LNCAP (cell line): Measurements from ENCODE around the gene DNPEP.
A peak's percentile ranks its signal among the peaks of the same experiment; 100 is the strongest.

Experiments used
- TF ChIP-seq, protein P1 (sequence below): fragments of 450-650 bp; IDR thresholded peaks from 2 replicates; pipeline ENCODE4 v1.5.1; 2017; ENCODE audit warnings: mild to moderate bottlenecking

The DNPEP gene

DNA sequence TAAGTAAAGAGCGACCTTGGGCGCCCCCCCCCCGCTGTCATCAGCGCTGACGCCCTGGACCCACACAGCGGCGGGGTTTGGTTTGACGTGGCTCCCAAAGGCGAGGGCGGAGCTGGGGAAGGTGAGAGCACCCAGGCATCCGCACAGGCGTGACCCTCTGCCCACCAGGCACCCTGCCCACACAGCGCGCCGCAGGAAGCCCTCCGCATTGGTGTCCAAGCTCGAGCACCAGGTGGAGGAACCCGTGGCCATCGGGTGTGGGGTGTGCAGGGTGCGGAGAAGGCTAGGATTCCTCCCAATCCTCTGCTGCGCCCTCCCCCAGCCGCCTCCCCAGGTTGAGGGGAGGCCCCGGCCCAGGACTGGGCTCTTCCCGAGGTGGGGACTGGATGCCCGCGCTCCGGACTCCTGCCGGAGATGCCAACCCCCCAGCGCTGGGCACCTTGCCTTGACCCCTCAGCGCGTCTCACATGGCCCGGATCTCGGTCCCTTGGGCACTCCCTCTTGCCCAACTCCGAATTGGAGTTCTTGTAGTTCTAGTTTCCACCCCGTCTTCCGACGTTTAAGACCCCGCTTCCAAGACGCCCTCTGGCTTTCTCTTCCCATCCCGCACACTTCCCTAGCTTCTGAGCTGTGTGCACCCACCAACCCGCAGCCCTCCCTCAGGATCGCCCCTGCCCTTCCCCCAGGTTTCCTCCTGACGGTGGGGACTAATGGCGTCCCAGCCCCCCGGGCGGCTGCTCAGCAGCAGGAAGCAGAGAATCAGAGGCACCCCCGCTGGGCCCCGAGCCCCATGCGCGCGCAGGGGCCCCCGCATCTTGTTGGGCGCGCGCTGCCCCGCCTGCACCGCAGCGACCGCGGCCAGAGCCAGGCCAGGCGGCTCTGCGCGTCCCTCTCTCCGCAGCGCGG is 29.3 kb downstream of the DNPEP start:
- TF ChIP-seq, protein P1, sequence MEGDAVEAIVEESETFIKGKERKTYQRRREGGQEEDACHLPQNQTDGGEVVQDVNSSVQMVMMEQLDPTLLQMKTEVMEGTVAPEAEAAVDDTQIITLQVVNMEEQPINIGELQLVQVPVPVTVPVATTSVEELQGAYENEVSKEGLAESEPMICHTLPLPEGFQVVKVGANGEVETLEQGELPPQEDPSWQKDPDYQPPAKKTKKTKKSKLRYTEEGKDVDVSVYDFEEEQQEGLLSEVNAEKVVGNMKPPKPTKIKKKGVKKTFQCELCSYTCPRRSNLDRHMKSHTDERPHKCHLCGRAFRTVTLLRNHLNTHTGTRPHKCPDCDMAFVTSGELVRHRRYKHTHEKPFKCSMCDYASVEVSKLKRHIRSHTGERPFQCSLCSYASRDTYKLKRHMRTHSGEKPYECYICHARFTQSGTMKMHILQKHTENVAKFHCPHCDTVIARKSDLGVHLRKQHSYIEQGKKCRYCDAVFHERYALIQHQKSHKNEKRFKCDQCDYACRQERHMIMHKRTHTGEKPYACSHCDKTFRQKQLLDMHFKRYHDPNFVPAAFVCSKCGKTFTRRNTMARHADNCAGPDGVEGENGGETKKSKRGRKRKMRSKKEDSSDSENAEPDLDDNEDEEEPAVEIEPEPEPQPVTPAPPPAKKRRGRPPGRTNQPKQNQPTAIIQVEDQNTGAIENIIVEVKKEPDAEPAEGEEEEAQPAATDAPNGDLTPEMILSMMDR, result no peak

DNA sequence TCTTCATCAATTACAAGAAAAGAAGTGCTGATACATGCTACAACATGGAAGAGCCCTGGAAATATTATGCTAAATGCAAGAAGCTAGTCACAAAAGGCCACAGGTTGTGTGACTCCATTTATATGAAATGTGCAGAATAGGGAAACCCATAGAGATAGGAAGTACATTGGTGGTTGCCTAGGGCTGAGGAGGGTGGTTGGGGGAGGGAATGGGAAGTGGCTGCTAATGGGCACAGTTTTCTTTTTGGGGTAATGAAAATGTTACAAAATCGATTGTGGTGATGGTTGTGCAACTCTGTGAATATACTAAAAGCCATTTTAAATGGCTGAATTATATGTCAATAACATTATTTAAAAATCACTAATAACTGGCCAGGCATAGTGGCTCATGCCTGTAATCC is 30.9 kb downstream of the DNPEP start:
- TF ChIP-seq, protein P1, result no peak

DNA sequence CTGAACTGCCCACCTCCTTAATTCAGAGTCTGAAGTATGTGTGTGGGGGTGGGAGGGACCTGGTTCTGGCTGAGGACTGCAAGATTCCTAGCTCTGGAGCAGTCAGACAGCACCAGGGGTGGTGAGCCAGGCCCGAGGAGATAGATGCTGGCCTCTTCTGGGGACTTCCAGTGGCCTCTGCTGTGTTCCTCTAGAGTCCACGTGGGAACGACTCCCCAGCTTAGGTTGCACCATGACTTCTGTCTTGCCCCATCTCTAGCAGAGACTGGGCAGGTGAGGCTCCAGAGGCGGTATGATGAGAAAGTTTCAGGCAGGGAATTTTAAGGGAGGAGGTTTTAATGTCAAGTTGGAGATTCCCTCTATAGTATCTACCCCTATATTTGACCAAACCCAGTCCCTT is 33.1 kb downstream of the DNPEP start:
- TF ChIP-seq, protein P1, result no peak

DNA sequence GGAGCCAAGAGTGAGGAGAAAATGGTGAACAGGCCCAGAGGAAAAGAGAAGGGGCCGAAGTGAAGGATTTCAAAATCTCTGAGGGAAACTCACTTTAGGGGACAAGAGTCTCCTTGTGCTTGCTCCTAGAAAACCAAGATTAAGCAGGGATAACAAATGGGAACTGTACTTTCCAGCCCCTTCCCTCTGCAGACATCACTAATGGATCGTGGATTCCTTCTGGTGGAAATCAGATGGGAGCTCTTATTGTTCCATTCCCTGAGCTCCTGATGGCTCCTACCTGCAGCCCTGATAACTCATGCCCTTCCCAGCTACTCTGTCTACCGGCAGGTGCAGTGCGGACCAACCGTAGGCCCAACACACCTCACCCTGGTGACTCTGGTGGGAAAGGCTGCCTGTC is 34.6 kb downstream of the DNPEP start:
- TF ChIP-seq, protein P1, result no peak

DNA sequence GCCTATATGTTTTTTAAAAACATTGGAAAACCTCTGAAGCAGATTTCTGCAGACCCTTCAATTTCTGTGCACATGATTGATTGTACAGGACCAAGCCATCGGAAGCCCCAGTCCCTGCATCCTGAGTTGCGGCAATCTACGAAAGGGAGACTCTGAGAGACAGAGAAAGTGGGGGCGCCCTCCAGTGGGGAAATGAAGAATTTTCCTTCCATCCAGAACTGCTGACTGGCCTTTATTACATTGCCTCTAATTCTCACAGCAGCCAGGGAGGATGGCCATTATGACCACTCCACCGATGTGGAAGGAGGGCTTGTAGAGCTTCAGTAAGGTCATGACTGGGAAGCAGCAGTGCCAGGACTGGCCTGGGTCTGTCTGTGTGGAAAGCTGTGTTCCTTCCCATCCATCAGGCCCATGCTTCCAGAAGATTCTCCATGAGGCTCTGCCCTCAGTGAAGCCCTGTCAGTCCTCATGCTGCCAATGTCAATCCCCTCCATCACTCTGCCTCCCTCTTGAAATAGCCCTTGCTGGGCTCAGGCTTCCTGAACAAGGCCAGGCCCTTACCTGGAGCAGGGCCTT is 35.2 kb downstream of the DNPEP start:
- TF ChIP-seq, protein P1, result peak; percentile 57

DNA sequence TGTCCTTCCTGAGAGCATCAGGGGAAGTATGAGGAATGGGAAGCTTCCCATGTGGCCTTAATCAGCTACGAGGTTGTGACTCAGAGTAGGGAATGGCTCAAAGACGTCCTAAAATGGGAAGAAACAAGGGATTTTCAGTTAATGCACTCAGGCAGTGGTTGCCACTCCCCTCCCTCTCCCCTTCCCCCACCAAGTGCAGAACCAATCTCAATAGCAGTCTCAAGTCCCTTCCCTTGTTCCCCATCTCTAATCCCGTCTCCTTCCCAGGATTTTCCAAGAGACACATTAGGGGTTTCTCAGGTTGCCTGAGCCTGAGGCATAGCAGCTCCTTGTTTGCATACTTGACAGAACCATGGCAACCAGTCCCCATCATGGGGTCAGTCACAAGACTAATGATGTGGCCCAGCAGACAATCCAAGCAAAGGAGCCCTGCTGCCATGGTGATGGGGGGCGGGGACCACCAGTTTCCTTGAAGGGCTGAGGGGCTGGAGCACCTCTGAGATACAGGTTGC is 36.9 kb downstream of the DNPEP start:
- TF ChIP-seq, protein P1, result no peak

DNA sequence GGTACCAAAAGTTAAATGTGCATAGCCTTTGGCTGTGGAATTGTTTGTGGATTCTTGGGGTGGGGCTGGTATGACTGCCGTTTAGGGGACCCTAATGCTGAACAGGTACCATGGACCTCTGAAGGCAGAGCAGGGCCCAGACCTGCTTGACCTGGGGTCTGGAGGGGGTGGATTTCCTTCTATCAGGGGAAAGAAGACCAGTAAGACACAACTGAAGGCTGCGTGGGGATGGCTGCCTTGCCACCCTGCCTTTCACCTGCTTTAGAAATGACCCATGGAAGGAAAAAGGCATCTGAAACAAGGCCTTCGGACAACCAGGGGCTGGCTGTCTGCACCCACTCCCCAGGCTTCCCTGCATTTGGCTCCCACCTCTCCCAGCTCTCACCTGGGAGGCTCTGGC is 37.5 kb downstream of the DNPEP start:
- TF ChIP-seq, protein P1, result no peak
